Pancreas (tissue), 10 donors: ENCODE results near the gene ZHX3. TPM values are rescaled to one million over a fixed set of nuclear protein-coding genes. Genes with fewer than 3 reads are reported as not detected.

Source experiments
- ATAC-seq, 4 donors: fragments of 200-7000 bp; cut with Tn5 transposase; one replicate each; pipeline versions ENCODE4 v1.8.0 to v1.9.1; 2020; ENCODE audit warnings: mild to moderate bottlenecking in 4 of 4, moderate library complexity in 4 of 4
- DNase-seq, 6 donors: peaks; one replicate each; pipeline ENCODE4 v3.0.0-alpha.2; 2020
- FAIRE-seq: peaks from 2 replicates; lab custom pipeline; 2012; peaks lifted over from hg19 to GRCh38; lab: Jason Lieb, UNC
- H3K27ac ChIP-seq, 4 donors: fragments of 200-600 bp; sonication (generic); 1 replicate in 3 of 4; 2 replicates in 1 of 4; pipeline versions ENCODE4 v1.5.0 to v1.8.0; 2020
- H3K27me3 ChIP-seq, 4 donors: fragments of 200-600 bp; one replicate each; pipeline ENCODE4 v1.8.0; 2021
- H3K36me3 ChIP-seq, 3 donors: fragments of 200-600 bp; sonication (generic) in 1 of 3; one replicate each; pipeline versions ENCODE4 v1.5.0 to v1.8.0; 2020 to 2021
- H3K4me1 ChIP-seq, 3 donors: fragments of 200-600 bp; one replicate each; pipeline ENCODE4 v1.8.0; 2021
- H3K4me3 ChIP-seq, 4 donors: fragments of 200-600 bp; sonication (generic) in 2 of 4; one replicate each; pipeline versions ENCODE4 v1.5.0 to v1.8.0; 2020 to 2021
- H3K9me3 ChIP-seq, 4 donors: fragments of 200-600 bp; one replicate each; pipeline ENCODE4 v1.8.0; 2021
- WGBS, 2 donors: extraction: QIAGEN DNeasy Blood & Tissue Kit; methylation state at CpG; one replicate each; pipeline ENCODE4 v1.1.7; 2013; 5-methylcytosine and 5-hydroxymethylcytosine counted together
- intact Hi-C, 3 donors: fragments of 100-400 bp; cut with DNase I; formaldehyde crosslinking; loops; one replicate each; pipeline versions ENCODE4 v1.11.1 to v1.14.2; 2022
- polyA plus RNA-seq, 2 donors: library from polyadenylated mRNA; stranded (reverse); fragments of 200-250 nt; gene quantifications; one replicate each; pipeline ENCODE4 v1.2.3, GENCODE V29; 2013
- total RNA-seq, 6 donors: library from RNA; stranded (reverse); fragmentation: NEBNext Ultra II Directional in 4 of 6; extraction: Animal tissue kit (Norgen Biotek cat#: 25700) in 4 of 6; gene quantifications; one replicate each; pipeline versions ENCODE4 v1.2.1 to v1.2.4, GENCODE V29; 2021 to 2023
- TF ChIP-seq, protein P1 (sequence below), 4 donors: fragments of 200-600 bp; sonication (generic) in 3 of 4; IDR thresholded peaks; one replicate each; pipeline versions ENCODE4 v1.5.0 to v1.8.0; 2021; ENCODE audit warnings: antibody characterized with exemption in 4 of 4
- donor health status: healthy with polysubstance abuse.
- donor health status: DM: no; HTN: no; CAD: no; lungs with moderate emphysema.
- donor health status: DM: no; HTN: no; CAD: no.
- donor health status: control.
- donor health status: control.
- donor health status: Bipolar disorder and iron deficiency.
- donor health status: DM: yes; HTN: yes; CAD: no.
- donor health status: DM: no; HTN: no; CAD: no.
- donor health status: DM: no; HTN: no; CAD: no.
- donor health status: DM: yes; HTN: yes; CAD: no.

The ZHX3 gene
- total and polyA plus RNA-seq, 8 donors = 7.9 to 17.3 (median 13.0) TPM

DNA sequence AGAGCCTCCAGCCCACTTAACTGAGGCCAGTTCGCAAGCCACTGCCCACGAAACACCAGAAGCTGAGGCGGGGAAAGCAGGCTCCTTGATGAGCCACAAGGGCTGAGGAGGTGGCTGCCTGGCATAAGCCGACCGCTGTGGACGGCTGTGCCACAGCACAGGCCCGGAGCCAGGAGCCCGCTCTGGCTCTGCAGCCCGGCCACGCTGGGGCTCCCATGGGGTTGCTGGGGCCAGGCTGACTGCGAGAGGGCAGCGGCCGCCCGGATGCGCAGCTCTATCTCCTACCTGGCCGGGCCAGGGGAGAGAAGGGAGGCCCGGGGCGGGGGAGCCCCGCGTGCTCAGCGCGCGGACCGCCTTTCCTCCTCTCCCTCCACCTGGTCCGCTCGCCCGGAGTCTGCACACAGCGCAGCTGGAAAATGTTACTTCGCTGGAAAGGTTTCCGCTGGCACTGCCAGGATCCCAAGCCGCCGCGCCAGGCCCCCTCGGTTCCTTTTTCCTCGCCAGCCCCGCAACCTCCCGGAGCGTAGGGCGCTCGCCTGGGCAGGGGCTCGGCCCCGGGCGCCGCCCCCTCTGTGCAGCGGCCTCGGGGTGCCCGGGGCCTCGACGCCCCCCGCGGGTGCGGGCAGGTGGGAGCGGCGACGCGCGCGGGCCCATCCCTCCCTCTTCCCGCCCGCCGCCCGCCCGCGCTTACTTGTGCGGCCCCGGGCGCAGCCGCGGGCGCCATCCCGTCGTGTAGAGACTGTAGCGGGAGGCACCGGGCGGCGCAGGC, 48.4 kb upstream of the ZHX3 start:
- intact Hi-C loops = no loop called here
- FAIRE-seq (no peak), ATAC-seq (peak in 2 of 4 donors; percentile 18 to 38), DNase-seq (no peak)
- Histone ChIP-seq H3K27ac (no peak overlapping the region), H3K4me3 (peak overlapping the region in 2 of 4 donors; percentile 13 to 30), H3K27me3 (peaks cover 0 to 13% (median 0%) of the 10 kb centered on the region in 4 donors), H3K36me3 (no peaks in the 10 kb centered on the region), H3K4me1 (no peaks in the 10 kb centered on the region), H3K9me3 (no peaks in the 10 kb centered on the region)
- WGBS, 2 donors = 6 to 9% methylated on average over 56 to 76 of the region's 76 CpGs
- TF ChIP-seq, protein P1, sequence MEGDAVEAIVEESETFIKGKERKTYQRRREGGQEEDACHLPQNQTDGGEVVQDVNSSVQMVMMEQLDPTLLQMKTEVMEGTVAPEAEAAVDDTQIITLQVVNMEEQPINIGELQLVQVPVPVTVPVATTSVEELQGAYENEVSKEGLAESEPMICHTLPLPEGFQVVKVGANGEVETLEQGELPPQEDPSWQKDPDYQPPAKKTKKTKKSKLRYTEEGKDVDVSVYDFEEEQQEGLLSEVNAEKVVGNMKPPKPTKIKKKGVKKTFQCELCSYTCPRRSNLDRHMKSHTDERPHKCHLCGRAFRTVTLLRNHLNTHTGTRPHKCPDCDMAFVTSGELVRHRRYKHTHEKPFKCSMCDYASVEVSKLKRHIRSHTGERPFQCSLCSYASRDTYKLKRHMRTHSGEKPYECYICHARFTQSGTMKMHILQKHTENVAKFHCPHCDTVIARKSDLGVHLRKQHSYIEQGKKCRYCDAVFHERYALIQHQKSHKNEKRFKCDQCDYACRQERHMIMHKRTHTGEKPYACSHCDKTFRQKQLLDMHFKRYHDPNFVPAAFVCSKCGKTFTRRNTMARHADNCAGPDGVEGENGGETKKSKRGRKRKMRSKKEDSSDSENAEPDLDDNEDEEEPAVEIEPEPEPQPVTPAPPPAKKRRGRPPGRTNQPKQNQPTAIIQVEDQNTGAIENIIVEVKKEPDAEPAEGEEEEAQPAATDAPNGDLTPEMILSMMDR (IDR thresholded peaks at IDR 0.05) = no peak

DNA sequence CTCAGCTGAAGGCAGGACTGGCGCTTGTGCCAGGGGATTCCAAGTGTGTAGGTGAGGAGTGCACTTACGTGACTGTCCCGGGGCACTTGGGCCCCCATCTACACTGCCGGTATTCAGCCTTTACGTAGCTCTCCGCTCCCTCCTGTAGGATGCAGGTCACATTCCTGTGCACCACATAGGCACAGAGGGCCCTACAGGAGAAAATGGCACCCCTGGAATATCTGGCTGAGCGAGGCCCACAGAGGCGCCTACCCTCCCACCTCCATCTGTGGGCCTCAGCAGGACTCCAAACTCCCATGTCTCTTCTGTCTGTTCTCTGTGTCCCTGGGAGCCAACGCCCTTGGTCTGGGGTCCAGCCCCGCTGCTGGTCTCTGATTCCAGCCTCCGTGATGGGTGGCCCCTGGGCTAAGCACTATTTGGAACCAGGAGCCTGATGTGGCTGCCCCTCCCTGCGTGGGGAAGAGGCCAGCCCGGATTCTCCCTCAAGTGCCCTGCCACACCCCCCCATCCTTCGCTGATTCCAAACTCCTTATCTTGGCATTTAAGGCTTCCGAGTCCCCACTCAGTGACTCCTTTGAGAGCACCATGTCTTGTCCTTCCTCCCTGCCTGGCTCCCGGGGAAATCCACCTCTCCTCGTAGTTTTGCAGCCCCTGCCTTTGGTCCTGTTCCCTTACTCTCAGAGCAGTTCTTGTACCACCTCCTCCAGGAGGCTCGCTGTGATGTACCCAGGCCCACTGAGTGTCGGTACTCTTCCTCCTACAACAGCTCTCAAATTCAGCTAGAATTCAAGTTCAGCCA, 47.6 kb upstream of the ZHX3 start:
- H3K9me3 ChIP-seq = no peaks in the 10 kb centered on the region
- DNase-seq = no peak
- peaks cover 0 to 13% (median 0%) of the 10 kb centered on the region in 4 donors for H3K27me3 ChIP-seq
- H3K36me3 ChIP-seq = no peaks in the 10 kb centered on the region
- no peak for FAIRE-seq
- intact Hi-C loops = no loop called here
- TF ChIP-seq, protein P1 (IDR thresholded peaks at IDR 0.05) = no peak
- no peak overlapping the region for H3K27ac ChIP-seq
- no peak overlapping the region for H3K4me3 ChIP-seq
- WGBS, 2 donors = 82 to 90% methylated on average over 19 of the region's 19 CpGs
- ATAC-seq = no peak
- no peaks in the 10 kb centered on the region for H3K4me1 ChIP-seq

DNA sequence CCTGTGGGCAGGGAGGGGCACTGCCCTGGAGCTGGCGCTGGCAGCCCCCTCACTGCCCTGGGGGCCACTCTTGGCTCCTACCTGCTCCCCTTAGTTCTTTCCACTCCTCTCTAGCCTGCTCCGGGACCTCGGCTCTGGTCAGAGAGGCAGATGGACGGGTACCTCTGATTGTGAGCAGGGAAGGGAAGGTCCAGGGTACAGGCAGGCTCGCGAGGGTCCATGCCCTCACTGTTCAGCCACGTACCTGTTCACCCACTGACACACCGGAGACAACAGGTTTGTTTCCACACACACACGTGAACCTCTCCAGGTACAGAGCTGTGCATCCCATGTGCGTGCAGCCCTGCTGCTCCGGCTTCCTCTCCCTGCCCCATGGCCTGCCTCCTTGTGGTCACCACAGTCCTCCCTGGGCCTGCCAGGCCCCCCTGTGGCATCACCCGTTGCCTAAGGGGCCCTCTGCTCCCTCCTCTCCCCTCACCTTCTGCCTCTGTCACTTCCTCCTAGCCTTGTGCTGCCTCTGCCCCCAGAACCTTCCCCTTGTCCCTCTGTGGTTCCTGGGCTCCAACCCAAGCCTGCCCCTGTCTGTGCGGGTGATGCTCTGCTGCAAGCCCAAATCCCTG, 46.8 kb upstream of the ZHX3 start:
- no peak overlapping the region for H3K4me3 ChIP-seq
- no peak for FAIRE-seq
- DNase-seq = no peak
- ATAC-seq = no peak
- peaks cover 0 to 13% (median 0%) of the 10 kb centered on the region in 4 donors for H3K27me3 ChIP-seq
- intact Hi-C loops = no loop called here
- TF ChIP-seq, protein P1 (IDR thresholded peaks at IDR 0.05) = no peak
- WGBS, 2 donors = 73 to 80% methylated on average over 13 of the region's 13 CpGs
- H3K9me3 ChIP-seq = no peaks in the 10 kb centered on the region
- H3K4me1 ChIP-seq = no peaks in the 10 kb centered on the region
- no peak overlapping the region for H3K27ac ChIP-seq
- H3K36me3 ChIP-seq = no peaks in the 10 kb centered on the region

DNA sequence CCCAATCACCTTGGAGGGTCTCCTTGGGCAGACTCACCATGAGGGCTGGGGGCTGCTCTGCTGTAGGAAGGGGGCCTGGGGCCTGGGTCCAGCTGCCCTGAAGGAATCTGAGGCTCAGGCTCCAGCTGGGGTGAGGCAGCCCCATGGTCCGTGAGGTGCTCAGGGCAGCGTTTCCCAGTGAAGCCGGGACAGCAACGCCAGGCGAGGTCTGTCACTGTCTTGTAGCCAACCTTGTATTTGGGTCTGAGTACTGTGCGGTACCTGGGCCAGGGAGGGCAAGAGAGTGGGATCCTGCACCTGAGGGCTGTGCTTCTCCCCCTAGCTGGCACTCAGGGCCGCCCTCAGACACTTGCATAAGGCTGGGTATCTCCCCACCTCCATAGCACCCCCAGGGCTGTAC, 46.1 kb upstream of the ZHX3 start:
- TF ChIP-seq, protein P1 (IDR thresholded peaks at IDR 0.05) = no peak
- FAIRE-seq = no peak
- H3K36me3 ChIP-seq = no peaks in the 10 kb centered on the region
- intact Hi-C loops = no loop called here
- no peak overlapping the region for H3K4me3 ChIP-seq
- no peak for DNase-seq
- H3K27me3 ChIP-seq = peaks cover 0 to 13% (median 0%) of the 10 kb centered on the region in 4 donors
- no peak overlapping the region for H3K27ac ChIP-seq
- H3K9me3 ChIP-seq = no peaks in the 10 kb centered on the region
- ATAC-seq = no peak
- H3K4me1 ChIP-seq = no peaks in the 10 kb centered on the region
- WGBS, 2 donors = 89 to 91% methylated on average over 7 of the region's 7 CpGs
